HG03432 (cell line): Measurements from ENCODE around the gene GABRG2.

Experiments used
- ATAC-seq: cut with Tn5 transposase; IDR thresholded peaks from one replicate; pipeline ENCODE4 v1.9.1; 2021; ENCODE audit warnings: mild to moderate bottlenecking, moderate library complexity; ENCODE audit not compliant: unreplicated experiment

The GABRG2 gene

GRCh38 chr5:162189719-162190118, 122.1 kb downstream of the GABRG2 start:
- ATAC-seq, result no peak

DNA sequence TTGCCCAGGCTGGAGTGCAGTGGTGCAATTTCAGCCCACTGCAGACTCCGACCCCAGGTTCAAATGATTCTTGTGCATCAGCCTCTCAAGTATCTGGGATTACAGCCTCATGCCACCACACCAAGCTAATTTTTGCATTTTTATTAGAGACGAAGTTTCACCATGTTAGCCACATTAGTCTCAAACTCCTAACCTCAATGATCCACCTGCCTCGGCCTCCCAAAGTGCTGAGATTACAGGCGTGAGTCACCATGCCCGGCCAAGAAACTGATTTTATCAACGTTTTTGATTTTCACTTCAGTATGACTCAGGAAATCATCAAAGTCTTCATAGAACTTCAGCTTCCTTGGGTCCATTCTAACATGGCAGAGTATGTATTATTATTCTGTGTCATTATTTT, 125.4 kb downstream of the GABRG2 start:
- no peak for ATAC-seq

GRCh38 chr5:162196351-162196750, 128.8 kb downstream of the GABRG2 start:
- no peak for ATAC-seq

DNA sequence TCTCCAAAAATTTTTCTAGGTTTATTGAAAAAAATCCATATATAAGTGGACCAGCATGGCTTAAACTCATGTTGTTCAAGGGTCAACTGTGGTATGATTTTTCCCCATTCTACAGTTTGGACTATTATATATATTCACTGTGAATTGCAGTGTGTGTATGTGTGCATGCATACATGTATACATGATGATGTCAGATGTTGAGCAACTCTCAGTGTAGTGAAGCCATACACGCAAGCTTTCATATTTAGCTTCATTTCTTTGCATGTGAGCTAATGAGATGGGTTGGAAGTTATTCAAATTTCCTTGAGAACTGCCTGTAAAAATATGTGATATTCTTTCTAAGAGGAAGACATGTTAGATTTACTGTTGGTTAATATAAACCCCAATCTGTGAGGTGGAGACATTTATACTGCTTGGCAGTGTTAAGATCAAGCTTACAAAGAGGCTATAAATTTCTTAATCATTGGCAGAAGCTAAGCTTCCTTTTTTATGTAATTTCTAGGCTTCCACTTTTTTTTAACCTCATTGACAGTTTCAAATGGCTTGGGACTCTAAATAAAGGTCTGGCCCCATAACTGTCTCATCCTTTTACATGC, 134.8 kb downstream of the GABRG2 start:
- ATAC-seq, result no peak
